ENCODE measurements around the gene MIEF1.

Gene MIEF1

GRCh38 chr22:39492186-39492585, 9.9 kb upstream of the MIEF1 start:
- no peak overlapping the region for H3K27ac ChIP-seq (ENCODE audit: extremely low read depth, low read depth, low read length)
- no peaks in the 10 kb centered on the region for H3K4me1 ChIP-seq (ENCODE audit: control insufficient read depth, insufficient read depth, low read length)
- H3K9me3 ChIP-seq (ENCODE audit: control insufficient read depth, insufficient read depth, low read depth, low read length): no peaks in the 10 kb centered on the region
- TF ChIP-seq ZNF341 (tag by site-specific recombination; IDR thresholded peaks at IDR 0.05; ENCODE audit: low read depth): no peak
- no peak for TF ChIP-seq ZNF433 (tag by site-specific recombination; IDR thresholded peaks at IDR 0.05; ENCODE audit: low read depth)
- TF ChIP-seq SCRT2 (tag by site-specific recombination; IDR thresholded peaks at IDR 0.05): 0 out of 2 replicates have a peak, but pooled peaks have one; percentile 14
- H3K4me3 ChIP-seq (ENCODE audit: low read depth, low read length): no peak overlapping the region
- peaks cover 0 to 8% of the 10 kb centered on the region in 2 experiments; a peak in 1 of 3 replicates for H3K36me3 ChIP-seq (ENCODE audit: control insufficient read depth in 2 of 2, insufficient read depth in 1 of 2, low read length in 2 of 2)
- ChIA-PET POLR2A (no interaction called here), CTCF (interaction anchor here (0.7 to 10.7 kb wide), 10 partner anchors 13 to 544 kb away, joined by 3 to 380 read pairs (median 6); partner anchors contain the start of gene RPS19BP1)

- Histone ChIP-seq H3K4me1 (ENCODE audit: control insufficient read depth, insufficient read depth, low read length) (peaks cover 2% of the 10 kb centered on the region; the same call in 1 of the 2 replicates), H3K4me3 (ENCODE audit: low read depth, low read length) (no peak overlapping the region), H3K36me3 (ENCODE audit: control insufficient read depth in 2 of 2, insufficient read depth in 1 of 2, low read length in 2 of 2) (no peaks in the 10 kb centered on the region), H3K9me3 (ENCODE audit: control insufficient read depth, insufficient read depth, low read depth, low read length) (no peaks in the 10 kb centered on the region), H3K27ac (ENCODE audit: extremely low read depth, low read depth, low read length) (no peak overlapping the region)
- TF ChIP-seq ZNF510 (tag by site-specific recombination; IDR thresholded peaks at IDR 0.05; ENCODE audit: insufficient replicate concordance): no peak
- peak; percentile 73 for TF ChIP-seq ZNF449 (tag by site-specific recombination; IDR thresholded peaks at IDR 0.05)
- no peak for TF ChIP-seq ZNF341 (tag by site-specific recombination; IDR thresholded peaks at IDR 0.05; ENCODE audit: low read depth)
- no peak for TF ChIP-seq SP3 (tag by site-specific recombination; IDR thresholded peaks at IDR 0.05)
- TF ChIP-seq IKZF3 (tag by site-specific recombination; IDR thresholded peaks at IDR 0.05): no peak
- no peak for TF ChIP-seq YY1 (tag by site-specific recombination; IDR thresholded peaks at IDR 0.05)
- TF ChIP-seq ZEB2 (tag by site-specific recombination; IDR thresholded peaks at IDR 0.05): 0 out of 2 replicates have a peak, but pooled peaks have one; percentile 4
- TF ChIP-seq ZNF777 (tag by site-specific recombination; IDR thresholded peaks at IDR 0.05; ENCODE audit: borderline replicate concordance): no peak
- ChIA-PET CTCF (interaction anchor here (0.6 to 10.7 kb wide), 44 partner anchors 9 to 1601 kb away, joined by 3 to 380 read pairs (median 4); partner anchors contain the start of genes ATF4, MIEF1 and RPS19BP1), POLR2A (interaction anchor here (0.5 to 2.2 kb wide), 6 partner anchors 8 to 1683 kb away, joined by 3 to 15 read pairs (median 4); partner anchors contain the start of genes ATF4 and MIEF1)
Observed at GRCh38 chr22:39493759-39494158, 8.3 kb upstream of the MIEF1 start.

- Histone ChIP-seq H3K9me3 (ENCODE audit: control insufficient read depth, insufficient read depth, low read depth, low read length) (no peaks in the 10 kb centered on the region), H3K4me3 (ENCODE audit: low read depth, low read length) (no peak overlapping the region), H3K27ac (ENCODE audit: extremely low read depth, low read depth, low read length) (no peak overlapping the region), H3K4me1 (ENCODE audit: control insufficient read depth, insufficient read depth, low read length) (peaks cover 3% of the 10 kb centered on the region; the same call in 1 of the 2 replicates), H3K36me3 (ENCODE audit: control insufficient read depth in 2 of 2, insufficient read depth in 1 of 2, low read length in 2 of 2) (no peaks in the 10 kb centered on the region)
- POLR2A ChIA-PET: interaction anchor here (0.8 to 2.2 kb wide), 5 partner anchors 7 to 36 kb away, joined by 3 to 15 read pairs (median 5); partner anchors contain the start of genes ATF4 and MIEF1
- CTCF ChIA-PET: interaction anchor here (0.5 to 10.7 kb wide), 33 partner anchors 8 to 1601 kb away, joined by 3 to 380 read pairs (median 5); partner anchors contain the start of genes ATF4, MIEF1 and RPS19BP1
- TF ChIP-seq ZNF621 (tag by site-specific recombination; IDR thresholded peaks at IDR 0.05) (no peak), ZBTB8A (tag by site-specific recombination; IDR thresholded peaks at IDR 0.05) (no peak), ZBTB1 (tag by site-specific recombination; IDR thresholded peaks at IDR 0.05) (no peak), ZNF112 (tag by site-specific recombination; IDR thresholded peaks at IDR 0.05) (no peak), ZNF391 (tag by site-specific recombination; IDR thresholded peaks at IDR 0.05; ENCODE audit: borderline replicate concordance, low read depth) (no peak), ZNF530 (tag by site-specific recombination; IDR thresholded peaks at IDR 0.05; ENCODE audit: low read depth) (no peak), ZNF629 (tag by site-specific recombination; IDR thresholded peaks at IDR 0.05) (no peak), ZNF677 (tag by site-specific recombination; IDR thresholded peaks at IDR 0.05) (no peak), ZBTB48 (tag by site-specific recombination; IDR thresholded peaks at IDR 0.05) (no peak), GFI1B (tag by site-specific recombination; IDR thresholded peaks at IDR 0.05) (no peak), ZNF202 (tag by site-specific recombination; IDR thresholded peaks at IDR 0.05; ENCODE audit: borderline replicate concordance) (no peak), PRDM2 (tag by site-specific recombination; IDR thresholded peaks at IDR 0.05; ENCODE audit: borderline replicate concordance) (no peak)
Observed at GRCh38 chr22:39494471-39495120, 7.5 kb upstream of the MIEF1 start.

Data from HEK293 (cell line).